GM08714 (cell line): ENCODE measurements around the gene MAPK7.

Experiments used
- H3K4me3 ChIP-seq: fragments of 200-500 bp; sonication (Bioruptor generic); 2 replicates; pipeline ENCODE4 v1.5.1; 2014; ENCODE audit warnings: mild to moderate bottlenecking, low read length, inconsistent platforms
- ZNF274 ChIP-seq: IDR thresholded peaks from 2 replicates; pipeline ENCODE4 v1.6.1; 2012; ENCODE audit warnings: mild to moderate bottlenecking, low read depth, low read length

The MAPK7 gene

GRCh38 chr17:19364699-19365498 lies 13.4 kb upstream of the MAPK7 start:
- no peak for TF ChIP-seq ZNF274
- no peak overlapping the region for H3K4me3 ChIP-seq

GRCh38 chr17:19365499-19365817 lies 12.8 kb upstream of the MAPK7 start:
- no peak for TF ChIP-seq ZNF274
- no peak overlapping the region for H3K4me3 ChIP-seq

- TF ChIP-seq ZNF274, result no peak
- H3K4me3 ChIP-seq, result no peak overlapping the region
These were observed 12.3 kb upstream of the MAPK7 start for GRCh38 chr17:19365833-19366636.

GRCh38 chr17:19366637-19366972 lies 11.7 kb upstream of the MAPK7 start:
- TF ChIP-seq ZNF274, result no peak
- H3K4me3 ChIP-seq, result no peak overlapping the region

GRCh38 chr17:19368229-19368628 lies 10.1 kb upstream of the MAPK7 start:
- no peak overlapping the region for H3K4me3 ChIP-seq
- no peak for TF ChIP-seq ZNF274

- no peak for TF ChIP-seq ZNF274
- no peak overlapping the region for H3K4me3 ChIP-seq
These were observed 9.1 kb upstream of the MAPK7 start for GRCh38 chr17:19369107-19369778.

- no peak overlapping the region for H3K4me3 ChIP-seq
- no peak for TF ChIP-seq ZNF274
These were observed 8.3 kb upstream of the MAPK7 start for GRCh38 chr17:19369846-19370492.

GRCh38 chr17:19370493-19370960 lies 7.8 kb upstream of the MAPK7 start:
- TF ChIP-seq ZNF274, result no peak
- H3K4me3 ChIP-seq, result no peak overlapping the region

- no peak for TF ChIP-seq ZNF274
- no peak overlapping the region for H3K4me3 ChIP-seq
These were observed 6.9 kb upstream of the MAPK7 start for GRCh38 chr17:19371259-19372010.

GRCh38 chr17:19372011-19372370 lies 6.3 kb upstream of the MAPK7 start:
- no peak overlapping the region for H3K4me3 ChIP-seq
- no peak for TF ChIP-seq ZNF274

GRCh38 chr17:19372439-19372838 lies 5.9 kb upstream of the MAPK7 start:
- no peak overlapping the region for H3K4me3 ChIP-seq

GRCh38 chr17:19372866-19373504 lies 5.3 kb upstream of the MAPK7 start:
- no peak overlapping the region for H3K4me3 ChIP-seq
- no peak for TF ChIP-seq ZNF274

More at GRCh38 chr17:19372439-19372838, 5.9 kb upstream of the MAPK7 start:
- TF ChIP-seq ZNF274, result no peak

GRCh38 chr17:19374136-19374535 lies 4.2 kb upstream of the MAPK7 start:
- TF ChIP-seq ZNF274, result no peak
- H3K4me3 ChIP-seq, result no peak overlapping the region

- TF ChIP-seq ZNF274, result no peak
- no peak overlapping the region for H3K4me3 ChIP-seq
These were observed 2.6 kb upstream of the MAPK7 start for GRCh38 chr17:19375732-19376131.
